HG02943 (cell line): ENCODE data around the gene COL4A1.

Experiments
- ATAC-seq: cut with Tn5 transposase; IDR thresholded peaks from one replicate; pipeline ENCODE4 v1.9.1; 2021; ENCODE audit warnings: mild to moderate bottlenecking, low read depth, moderate library complexity; ENCODE audit not compliant: unreplicated experiment

The COL4A1 gene

GRCh38 chr13:110306960-110307766 is at the start of gene COL4A1, which contains the start of gene COL4A2:
COL4A1 (minus strand) TSS chr13:110307157; CDS start chr13:110307027, 130 bp downstream.
COL4A2 (plus strand) TSS chr13:110307284; CDS start chr13:110307904, 620 bp downstream.
- no peak for ATAC-seq

- ATAC-seq: no peak
Observed at GRCh38 chr13:110356362-110356761, 49.4 kb upstream of the COL4A1 start.

GRCh38 chr13:110354715-110355473 is 47.9 kb upstream of the COL4A1 start:
- no peak for ATAC-seq

- ATAC-seq: no peak
Observed at GRCh38 chr13:110354123-110354627, 47.2 kb upstream of the COL4A1 start.

- no peak for ATAC-seq
Observed at GRCh38 chr13:110353339-110353977, 46.5 kb upstream of the COL4A1 start.

DNA sequence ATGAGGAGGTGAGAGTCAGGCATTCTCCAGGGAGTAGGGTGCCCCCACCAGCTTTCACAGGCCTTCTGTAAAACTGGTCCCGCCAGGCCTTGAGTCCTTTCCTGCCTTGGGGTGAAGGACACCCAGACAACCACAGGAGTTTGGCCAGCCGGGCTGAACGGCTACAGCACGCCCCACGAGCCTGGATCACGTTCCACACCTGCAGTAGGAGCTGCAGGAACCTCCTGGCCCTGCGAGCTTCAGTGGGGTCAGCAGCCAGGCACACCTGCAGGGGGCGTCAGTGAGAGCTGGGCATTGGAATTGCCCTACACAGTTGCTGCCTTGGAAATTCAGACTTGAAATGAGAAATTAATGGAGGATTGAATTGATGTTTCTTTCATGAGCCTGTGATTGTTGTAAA is 45.8 kb upstream of the COL4A1 start:
- no peak for ATAC-seq

- no peak for ATAC-seq
Observed at GRCh38 chr13:110351636-110352420, 44.9 kb upstream of the COL4A1 start.

DNA sequence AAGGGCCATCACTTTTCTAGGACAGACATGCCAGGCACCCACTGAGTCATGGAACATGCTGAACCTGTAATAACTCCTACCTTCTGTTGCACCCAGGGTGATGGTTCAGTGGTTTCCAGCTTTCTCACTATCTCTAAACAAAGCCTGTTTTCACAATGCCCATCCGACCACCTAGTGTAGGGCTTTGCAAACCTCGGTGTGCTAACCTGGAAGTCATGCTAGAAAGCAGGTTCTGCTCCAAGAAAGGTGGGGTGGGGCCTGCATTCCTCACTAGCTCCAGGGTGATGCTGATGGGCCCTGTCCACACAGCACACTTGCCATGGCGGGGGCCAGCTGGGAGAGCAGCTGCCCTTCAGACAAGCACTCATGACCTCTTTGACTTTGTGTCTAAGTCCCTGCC is 43.6 kb upstream of the COL4A1 start:
- ATAC-seq: no peak

- no peak for ATAC-seq
Observed at GRCh38 chr13:110350049-110350448, 43.1 kb upstream of the COL4A1 start.

- ATAC-seq: no peak
Observed at GRCh38 chr13:110349239-110349638, 42.3 kb upstream of the COL4A1 start.

- ATAC-seq: no peak
Observed at GRCh38 chr13:110348309-110349105, 41.5 kb upstream of the COL4A1 start.

- ATAC-seq: no peak
Observed at GRCh38 chr13:110347535-110348308, 40.8 kb upstream of the COL4A1 start.

DNA sequence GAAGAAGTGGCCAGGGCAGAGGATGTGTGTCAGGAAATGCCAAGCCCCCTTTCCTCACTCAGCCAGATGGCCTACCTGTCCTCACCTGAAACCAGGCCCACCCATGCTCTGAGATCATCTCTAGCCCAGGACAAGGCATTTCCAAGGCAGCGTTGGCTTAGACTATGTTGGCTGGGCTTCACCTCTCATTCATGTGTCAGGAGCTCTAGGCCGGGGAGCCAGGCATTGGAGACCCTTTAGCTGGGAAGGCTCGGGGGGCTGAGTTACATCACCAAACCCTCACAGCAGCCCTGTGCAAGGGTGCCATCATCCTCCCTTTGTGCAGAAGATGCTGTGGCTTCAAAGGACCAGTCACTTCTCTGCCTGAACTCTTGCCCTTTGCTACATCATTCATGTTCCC is 40.1 kb upstream of the COL4A1 start:
- no peak for ATAC-seq

GRCh38 chr13:110346661-110347067 is 39.7 kb upstream of the COL4A1 start:
- ATAC-seq: no peak

GRCh38 chr13:110345701-110346100 is 38.7 kb upstream of the COL4A1 start:
- ATAC-seq: no peak

- ATAC-seq: no peak
Observed at GRCh38 chr13:110345266-110345665, 38.3 kb upstream of the COL4A1 start.

DNA sequence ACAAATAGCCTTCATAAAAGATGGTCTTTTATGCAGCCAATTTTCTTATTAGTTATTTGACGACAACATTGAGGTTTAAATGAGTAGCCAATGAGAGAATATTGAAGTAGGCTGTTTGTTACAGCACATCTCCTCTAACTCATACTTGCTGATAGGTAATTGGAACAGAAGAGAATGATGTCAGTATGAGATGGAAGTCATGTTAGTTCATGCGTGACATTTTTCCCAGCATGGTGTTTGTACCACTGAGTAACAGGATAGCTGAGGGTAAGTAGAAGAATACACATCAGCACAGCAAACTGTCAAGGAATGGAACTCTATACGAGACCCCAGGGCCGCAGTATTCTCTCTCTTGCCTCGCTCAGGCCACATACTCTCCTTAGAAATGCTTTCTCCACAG is 37.4 kb upstream of the COL4A1 start:
- ATAC-seq: no peak

DNA sequence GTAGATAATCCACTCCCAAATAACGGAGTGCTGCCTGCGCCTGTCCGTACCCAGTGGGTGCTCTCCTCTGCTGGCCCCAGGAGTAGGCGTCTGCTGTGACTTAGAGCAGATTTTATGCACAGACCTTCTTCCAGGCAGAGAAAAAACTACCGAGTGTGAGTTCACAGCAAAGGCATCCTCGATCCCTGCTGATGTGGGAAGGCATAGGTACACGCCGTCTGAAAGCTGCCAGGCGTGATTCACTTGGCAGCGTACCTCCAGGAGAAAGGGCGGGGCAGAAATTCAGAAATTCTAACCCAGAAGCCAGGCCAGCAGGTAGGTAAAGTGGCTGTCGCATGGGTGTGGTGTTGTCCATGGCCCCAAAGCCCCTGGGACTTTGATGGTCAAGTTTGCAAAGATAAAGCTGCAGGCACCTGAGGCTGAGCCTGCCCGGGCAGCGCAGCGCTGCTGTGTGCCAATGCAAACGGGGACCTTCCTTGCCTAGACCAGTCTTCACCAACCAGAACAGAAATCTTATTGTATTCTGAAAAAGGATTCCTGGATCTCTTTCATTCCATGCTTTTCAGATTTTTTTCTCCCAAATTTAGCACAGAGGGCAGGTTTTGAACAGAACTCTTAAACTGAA is 36.4 kb upstream of the COL4A1 start:
- ATAC-seq: no peak
